ENCODE data around the gene FLVCR2. TPM values are rescaled to one million over a fixed set of nuclear protein-coding genes. Genes with fewer than 3 reads are reported as not detected.

The FLVCR2 gene
- total RNA-seq, 2 experiments from 2014 or later = 2.1 to 5.8 TPM

DNA sequence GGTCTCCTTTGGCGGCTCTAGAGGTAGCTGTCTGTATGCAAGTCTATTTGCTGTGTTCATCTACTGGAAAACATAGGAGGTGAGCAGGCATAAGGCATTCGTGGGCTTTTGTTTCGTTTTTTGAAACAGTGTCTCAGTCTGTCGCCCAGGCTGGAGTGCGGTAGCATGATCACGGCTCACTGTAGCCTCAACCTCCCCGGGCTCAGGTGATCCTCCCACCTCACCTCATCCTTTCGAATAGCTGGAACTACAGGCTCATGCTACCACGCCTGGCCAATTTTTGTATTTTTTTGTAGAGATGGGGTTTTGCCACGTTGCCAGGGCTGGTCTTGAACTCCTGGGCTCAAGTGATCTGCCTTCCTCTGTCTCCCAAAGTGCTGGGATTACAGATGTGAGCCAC, 27.5 kb downstream of the FLVCR2 start:
- DNase-seq = no peak
- Mint-ChIP-seq H3K36me3 (peaks cover 5% of the 10 kb centered on the region), H3K27me3 (no peaks in the 10 kb centered on the region), H3K27ac (no peak overlapping the region), H3K4me1 (no peaks in the 10 kb centered on the region), H3K4me3 (no peak overlapping the region), H3K9me3 (ENCODE audit: low read depth) (peaks cover 11% of the 10 kb centered on the region)
- CTCF ChIA-PET = no interaction called here
- ATAC-seq = no peak

DNA sequence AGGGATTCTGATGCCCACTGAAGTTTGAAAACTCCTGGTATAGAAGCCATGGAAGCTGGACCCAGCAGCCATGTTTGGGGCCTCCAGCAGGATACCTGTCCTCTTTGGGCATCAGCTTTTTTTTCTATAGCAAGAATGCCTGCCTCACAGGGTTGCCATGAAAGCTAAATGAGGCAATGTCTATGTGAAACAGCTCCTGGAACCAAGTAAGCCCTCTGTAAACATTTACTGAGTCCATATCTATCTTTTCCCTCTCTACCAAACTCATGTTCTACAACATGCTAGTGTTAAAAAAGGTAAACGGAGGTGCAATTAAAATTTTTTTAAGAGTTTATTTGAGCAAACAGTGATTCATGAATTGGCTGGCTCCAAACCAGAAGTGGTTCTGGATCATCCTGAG, 28.6 kb downstream of the FLVCR2 start:
- DNase-seq = no peak
- no peak for ATAC-seq
- Mint-ChIP-seq H3K36me3 (peaks cover 5% of the 10 kb centered on the region), H3K4me1 (no peaks in the 10 kb centered on the region), H3K4me3 (no peak overlapping the region), H3K27ac (no peak overlapping the region), H3K9me3 (ENCODE audit: low read depth) (peaks cover 11% of the 10 kb centered on the region), H3K27me3 (no peaks in the 10 kb centered on the region)
- CTCF ChIA-PET = no interaction called here

DNA sequence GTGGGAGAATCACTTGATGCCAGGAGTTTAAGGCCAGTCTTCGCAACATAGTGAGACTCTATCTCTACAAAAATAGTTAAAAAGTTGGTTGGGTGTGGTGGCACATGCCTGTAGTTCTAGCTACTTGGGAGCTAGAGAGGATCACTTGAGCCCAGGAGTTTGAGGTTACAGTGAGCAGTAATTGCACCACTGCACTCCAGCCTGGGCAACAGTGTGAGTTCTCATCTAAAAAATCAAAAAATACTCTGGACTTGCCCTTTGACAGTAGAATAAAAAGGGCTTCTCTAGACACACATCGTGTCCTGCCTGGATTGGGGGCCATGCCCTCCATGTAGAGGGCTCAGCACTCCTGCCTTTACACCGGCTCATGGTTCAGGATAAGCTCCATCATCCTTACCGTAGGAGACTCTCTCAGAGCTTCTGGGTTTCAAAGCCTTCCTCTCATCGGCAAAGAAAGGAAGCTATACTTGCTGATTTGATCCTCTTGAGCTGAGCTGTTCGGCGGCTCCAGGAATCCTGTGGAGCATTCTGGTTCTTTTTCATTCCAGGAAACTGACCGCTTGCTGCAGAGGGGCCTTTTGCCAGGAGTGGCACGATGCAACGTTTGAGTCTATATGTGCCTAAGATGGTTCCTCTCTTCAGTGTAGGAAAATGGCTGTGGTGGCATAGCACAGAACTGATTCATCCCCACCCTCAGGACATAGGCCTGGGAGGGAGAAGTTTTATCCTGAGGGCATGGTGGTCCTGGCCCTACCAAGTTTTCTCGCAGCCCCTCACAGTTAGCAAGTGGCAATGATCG, 29.6 kb downstream of the FLVCR2 start:
- CTCF ChIA-PET = no interaction called here
- Mint-ChIP-seq H3K9me3 (ENCODE audit: low read depth) (peaks cover 11% of the 10 kb centered on the region), H3K4me3 (no peak overlapping the region), H3K36me3 (peaks cover 6% of the 10 kb centered on the region), H3K4me1 (no peaks in the 10 kb centered on the region), H3K27me3 (no peaks in the 10 kb centered on the region), H3K27ac (no peak overlapping the region)
- no peak for ATAC-seq
- no peak for DNase-seq

DNA sequence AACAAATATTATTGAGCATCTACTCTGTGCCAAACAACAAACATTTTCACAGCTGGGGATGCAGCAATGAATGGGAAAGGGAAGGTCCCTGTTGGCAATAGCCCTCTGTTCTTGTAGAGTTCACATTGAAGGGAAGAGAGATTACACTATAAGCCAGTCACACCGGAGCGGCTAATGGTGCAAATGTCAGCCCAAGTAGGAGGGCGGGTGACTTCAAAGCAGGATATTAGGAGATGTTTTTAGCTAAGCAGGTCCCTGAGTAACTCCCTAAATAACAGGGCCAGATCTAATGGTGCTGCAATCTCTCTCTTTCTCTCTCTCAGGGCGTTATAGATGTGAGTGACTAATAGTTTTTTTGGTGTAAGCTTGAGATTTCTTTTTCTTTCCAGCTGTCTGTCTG, 30.7 kb downstream of the FLVCR2 start:
- CTCF ChIA-PET = no interaction called here

DNA sequence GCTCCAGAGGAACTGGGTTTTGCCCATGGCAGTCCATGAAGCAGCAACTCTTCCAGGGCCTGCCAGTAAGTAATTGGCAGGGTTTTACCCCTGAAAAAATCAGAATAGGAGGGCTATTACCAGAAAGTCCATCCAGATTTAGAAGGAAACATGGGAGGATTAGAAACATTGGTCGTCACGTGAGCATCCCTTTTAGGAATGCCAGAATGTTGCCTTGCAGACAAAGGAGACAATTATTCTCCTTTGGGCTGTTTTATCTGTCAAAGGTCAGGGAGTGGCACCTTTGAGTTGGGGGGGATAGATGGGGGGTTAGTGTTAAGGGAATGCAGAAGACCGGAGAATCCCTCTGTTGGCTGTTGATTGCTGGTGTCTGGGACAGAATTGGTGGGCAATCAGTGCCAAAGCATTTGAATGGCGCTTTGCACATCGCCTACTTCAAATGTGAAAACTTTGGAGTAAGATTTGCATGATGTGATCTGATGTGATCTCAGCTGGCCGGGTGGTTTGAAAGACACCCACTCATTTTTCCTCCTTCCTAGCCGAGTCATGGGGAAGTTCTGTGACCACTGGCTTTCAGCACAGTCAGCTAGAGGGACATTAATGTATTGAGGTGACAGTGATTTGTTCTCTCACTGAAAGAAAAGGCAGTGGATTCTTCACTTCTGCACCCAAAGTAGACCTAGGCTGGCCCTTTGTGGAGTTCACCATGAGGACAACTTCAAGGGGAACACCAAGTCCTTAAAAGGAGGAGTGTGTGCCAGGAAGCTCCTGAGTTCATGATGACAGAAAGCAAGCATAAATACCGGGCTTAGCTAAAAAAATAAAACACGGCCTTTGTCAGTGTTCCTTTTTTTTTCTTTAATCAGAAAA, 31.4 kb downstream of the FLVCR2 start:
- CTCF ChIA-PET = no interaction called here
- Mint-ChIP-seq H3K9me3 (ENCODE audit: low read depth) (peaks cover 15% of the 10 kb centered on the region), H3K27ac (no peak overlapping the region), H3K4me3 (no peak overlapping the region), H3K4me1 (no peaks in the 10 kb centered on the region), H3K36me3 (peaks cover 10% of the 10 kb centered on the region), H3K27me3 (no peaks in the 10 kb centered on the region)
- ATAC-seq (no peak), DNase-seq (no peak)

More for the DNA sequence above, 30.7 kb downstream of the FLVCR2 start:
- ATAC-seq (no peak), DNase-seq (no peak)
- no peak overlapping the region for H3K4me3 Mint-ChIP-seq
- peaks cover 10% of the 10 kb centered on the region for H3K36me3 Mint-ChIP-seq
- H3K27ac Mint-ChIP-seq = no peak overlapping the region
- H3K4me1 Mint-ChIP-seq = no peaks in the 10 kb centered on the region
- peaks cover 11% of the 10 kb centered on the region for H3K9me3 Mint-ChIP-seq (ENCODE audit: low read depth)
- no peaks in the 10 kb centered on the region for H3K27me3 Mint-ChIP-seq

DNA sequence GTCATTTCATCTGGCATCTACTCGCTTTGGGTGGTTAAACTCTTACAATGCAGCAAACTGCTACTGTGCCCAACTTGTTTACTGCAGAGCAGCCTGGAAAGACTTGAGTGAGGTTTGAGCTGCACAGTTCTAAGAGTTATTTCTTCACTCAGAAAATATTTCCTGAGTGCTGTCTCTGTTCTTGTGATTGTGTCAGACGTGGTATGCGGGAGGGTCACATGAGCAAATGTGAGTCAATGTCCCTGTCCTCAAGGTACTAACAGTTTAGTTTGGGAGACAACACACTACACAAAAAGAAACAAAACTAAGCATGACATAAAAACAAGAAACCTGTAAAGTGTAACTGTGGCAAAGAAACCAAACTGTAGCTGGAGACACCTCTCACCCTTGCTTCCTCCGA, 32.4 kb downstream of the FLVCR2 start:
- H3K4me3 Mint-ChIP-seq = no peak overlapping the region

DNA sequence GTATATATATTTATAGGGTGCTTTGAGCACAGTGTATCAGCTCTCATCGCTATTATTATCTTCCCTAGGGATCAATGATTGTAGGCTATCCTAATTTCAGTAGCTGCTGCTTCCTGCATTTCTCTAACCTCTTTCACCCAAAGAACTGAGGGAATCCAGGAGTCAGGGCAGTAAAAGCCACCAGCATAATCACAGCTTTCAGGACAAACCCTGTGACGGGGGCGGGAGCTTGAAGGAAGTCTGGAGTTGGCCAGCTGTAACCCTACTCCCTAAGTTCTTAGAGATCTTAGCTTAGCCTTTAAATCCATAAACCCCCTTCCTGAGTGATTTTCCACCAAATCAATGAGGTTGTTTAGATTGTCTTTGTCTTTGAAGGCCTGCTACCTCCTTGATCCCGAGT, 33.7 kb downstream of the FLVCR2 start:
- Mint-ChIP-seq H3K4me3 (no peak overlapping the region), H3K27ac (no peak overlapping the region), H3K36me3 (peaks cover 10% of the 10 kb centered on the region), H3K9me3 (ENCODE audit: low read depth) (peaks cover 17% of the 10 kb centered on the region), H3K4me1 (no peaks in the 10 kb centered on the region), H3K27me3 (no peaks in the 10 kb centered on the region)
- DNase-seq (no peak), ATAC-seq (no peak)
- CTCF ChIA-PET = interaction anchor here (1.1 kb wide), 1 partner anchor 13 kb away, joined by 4 read pairs; no protein-coding TSS in a partner anchor

More for the DNA sequence above, 32.4 kb downstream of the FLVCR2 start:
- H3K27me3 Mint-ChIP-seq = no peaks in the 10 kb centered on the region
- no peaks in the 10 kb centered on the region for H3K4me1 Mint-ChIP-seq
- DNase-seq (no peak), ATAC-seq (no peak)
- no peak overlapping the region for H3K27ac Mint-ChIP-seq
- peaks cover 10% of the 10 kb centered on the region for H3K36me3 Mint-ChIP-seq
- CTCF ChIA-PET = no interaction called here
- H3K9me3 Mint-ChIP-seq (ENCODE audit: low read depth) = peaks cover 17% of the 10 kb centered on the region

- CTCF ChIA-PET = no interaction called here
- no peaks in the 10 kb centered on the region for H3K4me1 Mint-ChIP-seq
- no peak overlapping the region for H3K4me3 Mint-ChIP-seq
- H3K27me3 Mint-ChIP-seq = no peaks in the 10 kb centered on the region
- H3K27ac Mint-ChIP-seq = no peak overlapping the region
- H3K9me3 Mint-ChIP-seq (ENCODE audit: low read depth) = peaks cover 10% of the 10 kb centered on the region
- no peak for ATAC-seq
- peaks cover 5% of the 10 kb centered on the region for H3K36me3 Mint-ChIP-seq
- no peak for DNase-seq
Observed at GRCh38 chr14:75614179-75614578, 35.8 kb downstream of the FLVCR2 start.

DNA sequence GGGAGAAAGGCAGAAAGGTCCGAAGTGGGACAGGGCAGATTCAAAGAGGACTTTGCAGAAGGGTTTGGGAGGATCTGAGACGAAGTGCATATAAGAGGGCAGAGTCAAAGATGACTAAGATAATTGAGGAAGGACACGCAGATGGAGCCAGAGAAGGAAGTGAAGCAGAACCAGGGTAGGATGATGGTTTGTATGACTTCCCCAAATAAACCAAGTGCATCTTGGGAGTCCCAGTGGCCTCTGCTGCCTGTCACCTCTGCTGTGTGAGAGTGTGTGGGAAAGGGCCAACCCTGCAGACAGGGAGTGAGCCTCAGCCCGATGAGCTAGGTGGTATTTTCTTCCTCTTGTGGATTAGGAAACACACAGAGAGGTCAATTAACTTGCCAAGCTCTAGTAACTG, 36.8 kb downstream of the FLVCR2 start:
- peaks cover 6% of the 10 kb centered on the region for H3K9me3 Mint-ChIP-seq (ENCODE audit: low read depth)
- H3K27ac Mint-ChIP-seq = no peak overlapping the region

GRCh38 chr14:75619548-75619947, 41.1 kb downstream of the FLVCR2 start:
- no peaks in the 10 kb centered on the region for H3K4me1 Mint-ChIP-seq
- H3K36me3 Mint-ChIP-seq = no peaks in the 10 kb centered on the region
- H3K27ac Mint-ChIP-seq = no peak overlapping the region
- H3K27me3 Mint-ChIP-seq = no peaks in the 10 kb centered on the region
- no peak for DNase-seq
- no peak overlapping the region for H3K4me3 Mint-ChIP-seq
- no peak for ATAC-seq
- CTCF ChIA-PET = interaction anchor here (2.0 kb wide), 1 partner anchor 35 kb away, joined by 7 read pairs; no protein-coding TSS in a partner anchor
- H3K9me3 Mint-ChIP-seq (ENCODE audit: low read depth) = peaks cover 3% of the 10 kb centered on the region

More for the DNA sequence above, 36.8 kb downstream of the FLVCR2 start:
- Mint-ChIP-seq H3K4me1 (no peaks in the 10 kb centered on the region), H3K4me3 (no peak overlapping the region), H3K27me3 (no peaks in the 10 kb centered on the region), H3K36me3 (peaks cover 5% of the 10 kb centered on the region)
- DNase-seq = no peak
- CTCF ChIA-PET = no interaction called here
- no peak for ATAC-seq

DNA sequence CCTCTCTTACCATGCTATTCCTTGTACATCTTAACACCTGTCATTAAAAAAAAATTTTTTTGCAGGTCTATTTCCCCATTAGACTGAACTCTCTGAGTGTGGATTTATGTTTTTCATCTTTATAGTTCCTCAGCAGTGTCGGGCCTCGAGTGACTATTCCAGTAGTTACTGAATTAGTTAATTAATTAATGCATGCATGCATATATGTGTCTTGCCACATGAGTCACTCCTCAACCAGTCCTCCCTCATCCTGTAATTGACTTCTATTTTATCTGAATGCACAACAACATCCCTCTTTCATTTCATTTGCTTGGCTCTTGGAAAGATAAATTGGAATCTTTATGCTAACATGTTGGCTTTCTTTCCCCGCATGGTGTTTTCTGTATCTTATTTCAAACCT, 46.6 kb downstream of the FLVCR2 start:
- CTCF ChIA-PET = interaction anchor here (1.5 kb wide), 1 partner anchor 12 kb away, joined by 4 read pairs; no protein-coding TSS in a partner anchor
- no peak overlapping the region for H3K4me3 Mint-ChIP-seq

GRCh38 chr14:75626396-75626795, 48.0 kb downstream of the FLVCR2 start:
- H3K27me3 Mint-ChIP-seq = no peaks in the 10 kb centered on the region
- peaks cover 1% of the 10 kb centered on the region for H3K36me3 Mint-ChIP-seq
- CTCF ChIA-PET = interaction anchor here (1.5 kb wide), 1 partner anchor 14 kb away, joined by 4 read pairs; no protein-coding TSS in a partner anchor
- DNase-seq (no peak), ATAC-seq (no peak)
- no peaks in the 10 kb centered on the region for H3K9me3 Mint-ChIP-seq (ENCODE audit: low read depth)
- H3K27ac Mint-ChIP-seq = no peak overlapping the region
- no peaks in the 10 kb centered on the region for H3K4me1 Mint-ChIP-seq
- H3K4me3 Mint-ChIP-seq = no peak overlapping the region

More for the DNA sequence above, 46.6 kb downstream of the FLVCR2 start:
- Mint-ChIP-seq H3K36me3 (peaks cover 1% of the 10 kb centered on the region), H3K27ac (no peak overlapping the region), H3K4me1 (no peaks in the 10 kb centered on the region), H3K9me3 (ENCODE audit: low read depth) (no peaks in the 10 kb centered on the region), H3K27me3 (no peaks in the 10 kb centered on the region)
- DNase-seq = no peak
- ATAC-seq = no peak

- H3K4me1 Mint-ChIP-seq = no peaks in the 10 kb centered on the region
- no peak overlapping the region for H3K4me3 Mint-ChIP-seq
- H3K36me3 Mint-ChIP-seq = peaks cover 1% of the 10 kb centered on the region
- CTCF ChIA-PET = no interaction called here
- no peaks in the 10 kb centered on the region for H3K9me3 Mint-ChIP-seq (ENCODE audit: low read depth)
- no peaks in the 10 kb centered on the region for H3K27me3 Mint-ChIP-seq
- no peak overlapping the region for H3K27ac Mint-ChIP-seq
- DNase-seq (no peak), ATAC-seq (no peak)
Observed at GRCh38 chr14:75626863-75627262, 48.4 kb downstream of the FLVCR2 start.
